Inflammatory macrophage treated with lipopolysaccharide for 4 hours (primary cell): Measurements from ENCODE around the gene GORAB.

ENCODE experiments used
- DNase-seq: peaks from one replicate; pipeline ENCODE4 v3.0.0-alpha.2; 2020

The GORAB gene

DNA sequence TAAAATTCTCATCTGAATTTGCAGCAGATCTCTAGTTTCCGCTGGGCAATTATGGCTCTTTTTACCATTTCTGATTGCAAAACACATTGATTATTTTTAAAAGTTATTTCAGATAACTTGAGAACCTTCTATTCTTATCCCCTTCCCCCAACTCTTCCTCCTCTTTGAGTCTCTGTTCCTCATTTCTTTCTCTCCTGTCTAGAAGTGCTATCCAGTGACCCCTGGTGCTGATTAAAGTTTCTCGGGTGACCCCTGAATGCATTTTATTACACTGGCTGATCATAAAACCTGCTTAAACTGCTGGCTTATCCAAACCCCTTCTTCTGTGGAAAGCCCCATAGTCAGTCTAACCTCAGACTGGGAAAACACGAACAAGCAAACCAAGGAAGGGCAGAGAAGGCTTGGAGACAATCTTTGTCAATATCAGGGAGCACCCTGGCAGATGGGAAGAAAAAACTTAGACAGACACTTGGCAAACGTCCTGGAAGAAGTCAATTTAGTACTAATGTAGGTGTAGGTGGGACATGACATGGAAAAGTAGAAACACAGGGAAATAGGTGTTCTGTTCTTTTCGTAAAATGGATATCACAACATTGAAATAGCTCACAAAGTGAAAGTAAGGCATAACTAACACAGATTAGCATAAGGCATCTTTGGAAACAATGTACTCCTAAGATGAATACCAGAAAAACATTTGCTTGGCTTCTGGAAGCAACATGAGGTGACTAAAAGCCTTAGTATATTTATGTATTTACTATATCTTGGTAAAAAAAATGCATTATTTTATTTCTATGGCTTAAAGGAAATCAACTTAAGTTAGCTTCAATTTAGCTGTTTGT, 61.4 kb downstream of the GORAB start:
- DNase-seq: no peak

DNA sequence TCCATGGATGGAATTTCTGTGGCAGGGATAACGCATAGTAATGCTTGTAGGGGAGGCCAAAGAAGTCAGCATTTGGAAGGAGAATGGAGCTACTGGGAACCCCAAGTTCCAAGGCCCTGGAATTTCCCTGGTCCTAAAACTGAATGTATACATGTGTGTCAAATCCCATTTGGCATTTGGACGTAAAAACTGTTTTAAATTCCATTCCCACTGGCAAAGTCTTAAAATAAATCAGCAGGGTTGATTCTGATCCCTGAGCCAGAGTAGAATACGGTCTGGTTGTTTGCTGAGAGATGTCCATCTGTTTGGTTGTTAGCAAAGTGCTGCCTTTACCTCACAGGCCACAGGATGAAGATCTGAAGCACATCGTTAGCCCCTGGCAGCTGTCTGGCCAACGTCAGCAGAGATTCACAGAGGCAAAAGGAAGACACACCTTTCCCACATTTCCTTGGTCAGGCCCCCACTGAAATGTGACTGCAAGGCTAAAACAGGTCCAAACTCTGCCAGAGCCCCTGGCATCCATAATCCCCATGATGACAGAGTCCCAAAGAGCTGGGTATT, 62.2 kb downstream of the GORAB start:
- DNase-seq: no peak

DNA sequence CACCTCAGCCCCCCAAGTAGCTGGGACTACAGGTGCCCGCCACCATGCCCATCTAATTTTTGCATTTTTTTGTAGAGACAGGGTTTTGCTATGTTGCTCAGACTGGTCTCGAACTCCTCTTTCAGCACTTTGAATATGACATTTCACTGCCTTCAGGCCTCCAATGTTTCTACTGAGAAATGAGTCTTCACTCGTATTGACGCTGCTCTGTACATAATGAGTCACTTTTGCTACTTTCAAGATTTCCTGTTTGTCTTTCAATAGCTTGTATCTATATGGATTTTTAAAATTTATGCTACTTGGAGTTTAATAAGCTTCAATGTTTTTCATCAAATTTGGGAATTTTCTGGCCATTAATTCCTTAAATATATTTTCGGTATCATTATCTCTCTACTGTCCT, 64.7 kb downstream of the GORAB start:
- no peak for DNase-seq

DNA sequence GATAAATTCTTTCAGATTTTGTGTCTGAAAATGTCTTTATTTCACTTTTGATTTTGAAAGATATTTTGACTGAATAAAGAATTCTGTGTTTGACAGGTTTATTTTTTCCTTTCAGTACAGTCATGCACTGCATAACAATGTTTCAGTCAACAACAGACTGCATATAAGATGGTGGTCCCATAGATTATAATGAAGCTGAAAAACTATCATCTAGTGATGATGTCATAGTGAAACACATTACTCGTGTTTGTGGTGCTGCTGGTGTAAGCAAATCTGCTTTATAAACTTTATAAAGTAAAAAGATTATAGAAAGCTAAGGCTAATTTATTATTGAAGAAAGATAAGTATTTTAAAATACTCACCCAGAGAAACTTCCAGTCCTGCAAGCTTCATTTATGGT, 66.7 kb downstream of the GORAB start:
- no peak for DNase-seq

DNA sequence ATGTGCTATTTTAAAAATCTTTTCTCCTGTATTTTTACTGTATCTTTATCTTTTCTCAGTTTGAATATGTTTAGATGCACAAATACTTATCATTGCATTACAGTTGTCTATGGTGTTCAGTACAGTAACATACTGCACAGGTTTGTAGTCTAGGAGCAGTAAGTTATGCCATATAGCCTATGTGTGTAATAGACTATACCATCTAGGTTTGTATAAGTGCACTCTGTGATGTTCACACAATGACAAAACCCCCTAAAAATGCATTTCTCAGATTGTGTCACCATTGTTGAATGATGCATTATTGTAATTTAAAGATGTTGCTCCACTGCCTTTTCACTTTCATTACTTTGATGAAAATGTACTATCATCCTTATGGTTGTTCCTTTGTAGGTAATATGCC, 67.1 kb downstream of the GORAB start:
- DNase-seq: no peak

DNA sequence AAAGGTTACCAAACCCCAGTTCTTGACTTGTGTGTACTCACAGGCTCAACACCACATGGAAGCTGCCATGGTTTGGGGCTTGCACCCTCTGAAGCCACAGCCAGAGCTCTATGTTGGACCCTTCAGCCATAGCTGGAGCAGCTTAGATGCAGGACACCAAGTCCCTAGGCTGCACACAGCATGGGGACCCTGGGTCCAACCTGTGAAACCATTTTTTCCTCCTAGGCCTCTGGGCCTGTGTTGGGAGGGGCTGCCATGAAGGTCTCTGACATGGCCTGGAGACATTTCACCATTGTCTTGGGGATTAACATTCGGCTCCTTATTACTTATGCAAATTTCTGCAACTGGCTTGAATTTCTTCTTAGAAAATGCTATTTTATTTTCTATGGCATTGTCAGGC, 69.9 kb downstream of the GORAB start:
- no peak for DNase-seq
